IPS-NIHi7 (cell line): ENCODE data around the gene NAV2.
A peak's percentile ranks its signal among the peaks of the same experiment; 100 is the strongest.

ENCODE experiments used
- DNase-seq: peaks from one replicate; pipeline ENCODE4 v3.0.0; 2012; ENCODE audit warnings: mixed read lengths; ENCODE audit errors: extremely low spot score

Gene NAV2

DNA sequence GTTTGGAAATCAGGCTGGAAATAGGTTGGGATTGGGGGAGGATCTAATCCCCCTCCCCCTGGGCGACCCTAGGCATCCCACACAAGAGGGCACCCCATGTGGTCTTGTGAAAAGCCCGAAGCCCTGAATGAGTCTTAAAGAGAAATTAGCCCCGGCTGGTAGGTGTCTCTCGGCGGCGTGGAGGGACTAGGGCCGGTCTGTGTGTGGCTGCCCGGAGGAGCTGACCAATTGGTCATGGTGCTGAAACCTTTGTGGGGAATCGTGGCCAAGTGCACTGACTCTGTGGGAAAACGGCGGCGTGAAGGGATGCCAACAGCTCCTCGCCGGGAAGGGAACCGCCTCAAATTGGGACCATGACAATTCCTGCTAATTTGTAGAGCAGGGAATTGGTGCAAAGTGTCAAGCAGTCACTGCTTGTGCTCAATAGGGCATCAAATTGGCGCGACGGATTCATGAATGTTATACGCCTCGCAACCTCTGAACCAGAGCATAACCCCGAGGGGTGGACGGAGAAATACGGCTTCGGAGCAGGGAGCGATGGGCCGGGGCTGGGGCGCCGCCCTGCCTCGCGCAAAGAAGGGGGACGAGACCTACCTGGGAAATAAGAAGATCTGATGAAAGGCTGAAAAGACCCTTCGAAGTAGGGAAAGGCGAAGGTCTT lies 446.1 kb downstream of the NAV2 start:
- DNase-seq: peak; percentile 73

- no peak for DNase-seq
Measured at GRCh38 chr11:20159466-20160381, 447.1 kb downstream of the NAV2 start.

DNA sequence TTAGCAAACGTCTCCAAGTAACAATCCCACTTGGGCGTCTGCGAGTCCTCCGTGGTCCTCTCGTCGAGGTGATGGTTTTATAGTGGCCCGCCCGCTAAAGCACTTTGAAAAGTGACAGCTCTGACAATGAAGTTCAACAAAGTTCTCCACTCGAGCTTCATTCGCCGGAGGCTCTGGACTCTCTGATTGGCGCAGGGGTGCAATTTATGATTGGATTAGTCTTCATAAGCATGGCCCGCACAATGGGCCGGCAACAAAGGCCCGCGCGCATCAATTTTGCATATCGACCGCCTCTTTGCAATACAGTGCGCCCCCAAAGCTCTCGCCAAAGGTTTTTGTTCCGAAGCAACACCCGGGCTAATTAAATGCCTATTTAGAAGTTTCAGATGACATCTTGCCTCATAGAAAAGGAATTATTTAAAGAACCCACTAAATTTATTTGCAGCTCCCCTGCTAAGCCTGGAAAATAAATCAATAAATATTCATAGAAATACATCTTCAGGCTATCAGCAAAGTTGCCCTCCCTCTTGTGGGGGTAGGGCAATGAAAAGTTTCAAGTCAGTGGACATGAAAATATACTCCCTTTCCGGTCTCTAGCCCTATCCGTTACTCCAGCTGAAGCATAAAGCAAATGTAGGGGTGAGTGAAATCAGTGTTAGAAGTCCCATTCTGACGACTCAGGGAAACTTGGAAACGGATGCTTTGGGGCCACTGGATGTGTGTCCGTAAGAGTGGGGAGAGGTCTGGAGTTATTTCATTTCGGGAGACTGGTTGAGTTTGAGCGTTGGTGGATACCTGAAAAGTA lies 448.0 kb downstream of the NAV2 start, which contains the start of gene DBX1:
TSS of gene DBX1 (minus strand) at position 51 of the 805 bp plus-strand sequence. CDS start 151 bp downstream, outside the sequence.
- no peak for DNase-seq

- peak; percentile 65 for DNase-seq
Measured at GRCh38 chr11:20161230-20161918, 448.7 kb downstream of the NAV2 start.

DNA sequence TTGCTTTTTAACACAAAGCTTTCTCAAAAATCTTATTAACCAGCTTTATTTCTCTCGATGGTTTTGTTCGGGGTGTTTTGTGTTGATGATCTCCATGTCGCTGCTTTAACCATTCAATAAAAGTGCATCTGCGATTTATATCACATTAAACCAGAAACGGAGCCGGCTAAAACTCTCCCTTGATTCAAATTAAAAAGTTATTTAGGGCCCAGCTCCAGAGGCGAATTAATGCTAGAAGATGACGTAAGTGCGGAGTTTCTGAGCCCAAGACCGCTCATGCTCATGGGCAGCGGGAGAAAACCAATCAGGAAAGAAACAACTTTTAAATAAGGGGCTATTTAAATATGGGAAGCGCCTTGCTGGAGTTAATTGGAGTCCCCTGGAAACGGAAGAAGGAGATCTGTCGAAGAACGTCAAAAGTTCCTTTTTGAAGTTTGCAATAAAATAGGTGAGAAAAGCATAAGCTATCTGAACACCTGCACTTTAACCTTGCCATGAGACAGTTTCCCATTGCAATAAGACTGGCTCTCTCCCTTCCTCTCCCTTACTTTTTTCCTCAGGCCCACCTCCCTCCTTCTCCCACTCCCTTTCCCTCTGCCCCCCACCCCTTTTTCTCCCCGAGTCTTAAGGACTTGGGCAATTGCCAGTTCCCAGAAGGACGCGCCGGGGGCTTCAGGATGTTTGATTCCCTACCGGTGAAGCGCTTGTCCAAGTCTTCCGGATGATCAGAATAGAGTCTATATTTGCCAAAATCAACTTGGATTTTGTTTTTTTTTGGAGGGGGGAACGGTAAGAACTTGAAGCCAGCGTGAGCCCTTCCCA lies 449.5 kb downstream of the NAV2 start:
- no peak for DNase-seq

GRCh38 chr11:20162824-20163782 lies 450.5 kb downstream of the NAV2 start:
- peak; percentile 43 for DNase-seq

- peak; percentile 60 for DNase-seq
Measured at GRCh38 chr11:20163783-20164481, 451.3 kb downstream of the NAV2 start.
